A673 (cell line): Measurements from ENCODE around the gene SRSF7.

Experiments used
- EZH2 ChIP-seq: fragments of 200-600 bp; sonication (generic); IDR thresholded peaks from 2 replicates; pipeline ENCODE4 v1.6.1; 2017; ENCODE audit warnings: borderline replicate concordance, low read depth, mild to moderate bottlenecking, mixed read lengths, antibody characterized with exemption, low read length; ENCODE audit not compliant: poor library complexity, severe bottlenecking
- TF ChIP-seq, protein P1 (sequence below): fragments of 300-800, 200-600 bp; sonication (generic); conservative IDR thresholded peaks from 2 replicates; pipeline ENCODE4 v1.5.1; 2017; ENCODE audit warnings: low read depth, mild to moderate bottlenecking, antibody characterized with exemption, low read length, moderate library complexity, mixed read lengths

- TF ChIP-seq, protein P1, sequence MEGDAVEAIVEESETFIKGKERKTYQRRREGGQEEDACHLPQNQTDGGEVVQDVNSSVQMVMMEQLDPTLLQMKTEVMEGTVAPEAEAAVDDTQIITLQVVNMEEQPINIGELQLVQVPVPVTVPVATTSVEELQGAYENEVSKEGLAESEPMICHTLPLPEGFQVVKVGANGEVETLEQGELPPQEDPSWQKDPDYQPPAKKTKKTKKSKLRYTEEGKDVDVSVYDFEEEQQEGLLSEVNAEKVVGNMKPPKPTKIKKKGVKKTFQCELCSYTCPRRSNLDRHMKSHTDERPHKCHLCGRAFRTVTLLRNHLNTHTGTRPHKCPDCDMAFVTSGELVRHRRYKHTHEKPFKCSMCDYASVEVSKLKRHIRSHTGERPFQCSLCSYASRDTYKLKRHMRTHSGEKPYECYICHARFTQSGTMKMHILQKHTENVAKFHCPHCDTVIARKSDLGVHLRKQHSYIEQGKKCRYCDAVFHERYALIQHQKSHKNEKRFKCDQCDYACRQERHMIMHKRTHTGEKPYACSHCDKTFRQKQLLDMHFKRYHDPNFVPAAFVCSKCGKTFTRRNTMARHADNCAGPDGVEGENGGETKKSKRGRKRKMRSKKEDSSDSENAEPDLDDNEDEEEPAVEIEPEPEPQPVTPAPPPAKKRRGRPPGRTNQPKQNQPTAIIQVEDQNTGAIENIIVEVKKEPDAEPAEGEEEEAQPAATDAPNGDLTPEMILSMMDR, result no peak
- TF ChIP-seq EZH2, result no peak
These were observed 42.1 kb downstream of the SRSF7 start for GRCh38 chr2:38708900-38709566.
